GM12878 (cell line): ENCODE data around the gene MYBBP1A. TPM values are rescaled to one million over a fixed set of nuclear protein-coding genes. Genes with fewer than 3 reads are reported as not detected.

Experiments
- ATAC-seq: fragments of 200-7000 bp; cut with Tn5 transposase; 3 replicates; pipeline ENCODE4 v1.9.1; 2020; ENCODE audit warnings: mild to moderate bottlenecking, moderate library complexity
- BruUV-seq: library from RNA; stranded (reverse); fragments of 400-500 nt; replicated peaks from 2 replicates; lab custom pipeline; 2021; lab: Mats Ljungman, UMichigan
- CTCF ChIA-PET: fragments of 300-600 bp; sonication (Branson Sonifier 250); formaldehyde crosslinking; extraction: SDS; loops from one replicate; lab custom pipeline; 2021; ENCODE audit warnings: inconsistent platforms; lab: Yijun Ruan, JAX
- POLR2A ChIA-PET: fragments of 350-600 bp; formaldehyde crosslinking; extraction: SDS; loops from one replicate; lab custom pipeline; 2021; ENCODE audit warnings: inconsistent platforms; lab: Charles Lee
- RAD21 ChIA-PET: fragments of 300-600 bp; sonication (Branson Sonifier 250); formaldehyde crosslinking; loops from one replicate; lab custom pipeline; 2023; ENCODE audit warnings: antibody characterized with exemption; ENCODE audit not compliant: unreplicated experiment; lab: Charles Lee
- SMC1A ChIA-PET: fragments of 300-600 bp; sonication (Branson Sonifier 250); formaldehyde crosslinking; loops from one replicate; lab custom pipeline; 2023; ENCODE audit not compliant: unreplicated experiment, uncharacterized antibody; lab: Charles Lee
- DNase-seq: peaks from one replicate; pipeline ENCODE4 v3.0.0-alpha.2; 2011; ENCODE audit warnings: low read depth, low spot score
- FAIRE-seq: peaks from 3 replicates; lab custom pipeline; 2011; peaks lifted over from hg19 to GRCh38; lab: Jason Lieb, UNC
- H2AFZ ChIP-seq: 2 replicates; pipeline ENCODE4 v1.6.0; 2011; ENCODE audit warnings: low read depth, low read length, control low read depth; ENCODE audit not compliant: control insufficient read depth
- H3K27ac ChIP-seq: 2 replicates; pipeline ENCODE4 v1.5.1; 2011; ENCODE audit warnings: control low read depth; ENCODE audit not compliant: control insufficient read depth, insufficient read depth
- H3K27me3 ChIP-seq, 2 experiments: replicated peaks in 1 of 2; 2 replicates each; pipeline versions ENCODE4 v1.6.0 to v1.6.1; 2011; ENCODE audit warnings: low read length in 1 of 2; ENCODE audit not compliant: control insufficient read depth in 2 of 2, insufficient read depth in 2 of 2
- H3K36me3 ChIP-seq, 2 experiments: 2 replicates each; pipeline ENCODE4 v1.5.1; 2011; ENCODE audit warnings: low read length in 1 of 2; ENCODE audit not compliant: control insufficient read depth in 2 of 2, insufficient read depth in 2 of 2
- H3K4me1 ChIP-seq: 2 replicates; pipeline ENCODE4 v1.6.1; 2011; ENCODE audit warnings: mild to moderate bottlenecking, low read length, moderate library complexity, mixed read lengths; ENCODE audit not compliant: control insufficient read depth, insufficient read depth
- H3K4me2 ChIP-seq: 2 replicates; pipeline ENCODE4 v1.6.0; 2011; ENCODE audit warnings: control low read depth; ENCODE audit not compliant: control insufficient read depth, insufficient read depth
- H3K4me3 ChIP-seq: fragments of 200-600 bp; sonication (generic); 2 replicates; pipeline ENCODE4 v1.5.1; 2016
- H3K79me2 ChIP-seq: 2 replicates; pipeline ENCODE4 v1.6.0; 2011; ENCODE audit warnings: low read length; ENCODE audit not compliant: control insufficient read depth, insufficient read depth
- H3K9ac ChIP-seq: 2 replicates; pipeline ENCODE4 v1.8.0; 2011; ENCODE audit warnings: low read length, control low read depth, mixed read lengths; ENCODE audit not compliant: control insufficient read depth, insufficient read depth
- H3K9me3 ChIP-seq: replicated peaks from 3 replicates; pipeline ENCODE4 v1.5.1; 2011; ENCODE audit warnings: mild to moderate bottlenecking, low read length; ENCODE audit not compliant: control insufficient read depth, insufficient read depth
- H4K20me1 ChIP-seq: 2 replicates; pipeline ENCODE4 v1.6.0; 2011; ENCODE audit not compliant: control insufficient read depth, insufficient read depth
- BMI1 ChIP-seq: fragments of 450-650 bp; IDR thresholded peaks from 2 replicates; pipeline ENCODE4 v1.6.1; 2016; ENCODE audit warnings: mild to moderate bottlenecking, moderate library complexity, borderline replicate concordance
- CREB1 ChIP-seq: IDR thresholded peaks from 2 replicates; pipeline ENCODE4 v1.6.1; 2012; ENCODE audit warnings: low read depth, mild to moderate bottlenecking, inconsistent platforms
- E2F4 ChIP-seq: IDR thresholded peaks from 2 replicates; pipeline ENCODE4 v1.6.1; 2012; ENCODE audit warnings: low read depth, low read length, improper control_type of control experiment
- IKZF1 ChIP-seq: fragments of 450-650 bp; conservative IDR thresholded peaks from 2 replicates; pipeline ENCODE4 v1.6.1; 2017; ENCODE audit warnings: antibody characterized with exemption, mild to moderate bottlenecking
- IRF5 ChIP-seq: fragments of 450-650 bp; IDR thresholded peaks from 2 replicates; pipeline ENCODE4 v1.6.1; 2017; ENCODE audit warnings: borderline replicate concordance
- JUND ChIP-seq: IDR thresholded peaks from 2 replicates; pipeline ENCODE4 v1.6.1; 2012; ENCODE audit warnings: low read depth, mild to moderate bottlenecking, low read length, improper control_type of control experiment, moderate library complexity
- KDM1A ChIP-seq: fragments of 200-600 bp; sonication (generic); IDR thresholded peaks from 2 replicates; pipeline ENCODE4 v1.6.1; 2016; ENCODE audit warnings: borderline replicate concordance
- LARP7 ChIP-seq: fragments of 450-650 bp; IDR thresholded peaks from 2 replicates; pipeline ENCODE4 v1.6.1; 2017; ENCODE audit warnings: mild to moderate bottlenecking
- MEF2A ChIP-seq: IDR thresholded peaks from 2 replicates; pipeline ENCODE4 v1.6.1; 2011; ENCODE audit warnings: low read depth, mild to moderate bottlenecking, low read length, moderate library complexity; ENCODE audit not compliant: insufficient read depth
- PAX5 ChIP-seq: IDR thresholded peaks from 2 replicates; pipeline ENCODE4 v1.6.1; 2011; ENCODE audit warnings: low read depth, low read length, borderline replicate concordance
- PBX3 ChIP-seq: IDR thresholded peaks from 2 replicates; pipeline ENCODE4 v1.6.1; 2011; ENCODE audit warnings: mild to moderate bottlenecking, low read depth, low read length, moderate library complexity; ENCODE audit not compliant: insufficient replicate concordance
- RBBP5 ChIP-seq: fragments of 200-600 bp; sonication (generic); conservative IDR thresholded peaks from 2 replicates; pipeline ENCODE4 v1.6.1; 2016
- RELB ChIP-seq: fragments of 450-650 bp; IDR thresholded peaks from 2 replicates; pipeline ENCODE4 v1.6.1; 2017; ENCODE audit warnings: low read depth, mild to moderate bottlenecking, moderate library complexity
- SRF ChIP-seq, 2 experiments: IDR thresholded peaks; 2 replicates each; pipeline ENCODE4 v1.6.1; 2011; ENCODE audit warnings: low read depth in 2 of 2, low read length in 2 of 2, mild to moderate bottlenecking in 1 of 2, moderate library complexity in 1 of 2
- STAT1 ChIP-seq: fragments of 450-650 bp; conservative IDR thresholded peaks from 2 replicates; pipeline ENCODE4 v1.6.1; 2014; ENCODE audit warnings: antibody characterized with exemption, mild to moderate bottlenecking
- TCF7 ChIP-seq: IDR thresholded peaks from 2 replicates; pipeline ENCODE4 v1.6.1; 2014; ENCODE audit warnings: antibody characterized with exemption, borderline replicate concordance
- YY1 ChIP-seq: IDR thresholded peaks from 2 replicates; pipeline ENCODE4 v1.6.1; 2011; ENCODE audit warnings: low read depth, mild to moderate bottlenecking, low read length
- ZNF622 ChIP-seq: fragments of 450-650 bp; IDR thresholded peaks from 2 replicates; pipeline ENCODE4 v1.6.1; 2017; ENCODE audit warnings: mild to moderate bottlenecking, inconsistent platforms
- WGBS: methylation state at CpG from one replicate; pipeline ENCODE4 v1.1.6; 2016; ENCODE audit warnings: low lambda C conversion rate; ENCODE audit not compliant: insufficient replicate concordance, insufficient coverage; ENCODE audit errors: missing lambda C conversion rate; 5-methylcytosine and 5-hydroxymethylcytosine counted together
- in situ Hi-C: fragments of 300-500 bp; cut with MboI; formaldehyde crosslinking; loops from 9 replicates; pipeline ENCODE4 v1.14.3; 2018; ENCODE audit warnings: mixed read lengths
- intact Hi-C: fragments of 100-400 bp; cut with micrococcal nuclease; formaldehyde crosslinking; loops from one replicate; pipeline ENCODE4 v1.14.2; 2022; ENCODE audit not compliant: unreplicated experiment
- polyA plus RNA-seq, 11 experiments: library from polyadenylated mRNA; depleted of rRNA in 4 of 11; unstranded in 6 of 11; stranded (reverse) in 5 of 11; fragments of >200 nt; fragmentation: Nextera tagmentation in 4 of 11; fragmentation: Illumina TruSeq in 1 of 11; extraction: Ambion mirVana in 4 of 11; extraction: Trizol in 1 of 11; gene quantifications; 1 replicate in 1 of 11; 2 replicates in 10 of 11; pipeline versions ENCODE4 v1.2.1 to v1.2.3, GENCODE V29; 2011 to 2016; ENCODE audit warnings: inconsistent platforms in 2 of 11, missing spikeins in 2 of 11, low read depth in 1 of 11
- total RNA-seq, 4 experiments: library from RNA; depleted of rRNA in 3 of 4; stranded (reverse); fragments of >200 nt in 3 of 4; fragmentation: Illumina TruSeq in 1 of 4; extraction: Trizol in 1 of 4; gene quantifications; 2 replicates each; pipeline versions ENCODE4 v1.2.1 to v1.2.3, GENCODE V29; 2013 to 2021

Gene MYBBP1A
- total and polyA plus RNA-seq, 10 of the 15 experiments (the other 5 are each of a cell fraction or from before 2014, with no cell fraction given): 2.5 to 121 (median 71.6) TPM

GRCh38 chr17:4547118-4547906 is 7.9 kb downstream of the MYBBP1A start:
- H3K9me3 ChIP-seq: no peaks in the 10 kb centered on the region
- no peaks in the 10 kb centered on the region for H3K79me2 ChIP-seq
- no peaks in the 10 kb centered on the region for H3K27me3 ChIP-seq
- RAD21 ChIA-PET: no interaction called here
- intact Hi-C loops: no loop called here
- no peaks in the 10 kb centered on the region; the same call in none of the 2 replicates for H4K20me1 ChIP-seq
- no peak for ATAC-seq
- H3K9ac ChIP-seq: no peak overlapping the region
- no peak overlapping the region for H3K27ac ChIP-seq
- in situ Hi-C loops: no loop called here
- FAIRE-seq: no peak
- TF ChIP-seq STAT1: no peak
- no peak for TF ChIP-seq IKZF1
- no peak for TF ChIP-seq SRF (IDR thresholded peaks at IDR 0.05; ENCODE audit: low read depth in 2 of 2, low read length in 2 of 2)
- no peak for TF ChIP-seq IRF5
- TF ChIP-seq KDM1A: no peak
- no peak for TF ChIP-seq ZNF622
- no peak for TF ChIP-seq CREB1
- TF ChIP-seq TCF7: no peak
- no peak for TF ChIP-seq JUND
- TF ChIP-seq MEF2A: no peak
- no peak for TF ChIP-seq BMI1
- TF ChIP-seq PBX3: no peak
- no peak for TF ChIP-seq PAX5
- no peak for TF ChIP-seq RELB
- no peak for TF ChIP-seq E2F4
- TF ChIP-seq LARP7: no peak
- TF ChIP-seq YY1: no peak
- TF ChIP-seq RBBP5: no peak
- BruUV-seq: no TSS peak
- H3K4me3 ChIP-seq: no peak overlapping the region
- POLR2A ChIA-PET: no interaction called here
- WGBS: 90% methylated on average over 17 of the region's 17 CpGs
- no peak overlapping the region for H2AFZ ChIP-seq
- DNase-seq: no peak
- H3K4me2 ChIP-seq: no peak overlapping the region
- no peaks in the 10 kb centered on the region for H3K4me1 ChIP-seq
- CTCF ChIA-PET: no interaction called here
- SMC1A ChIA-PET: no interaction called here
- H3K36me3 ChIP-seq: peaks cover 28 to 55% of the 10 kb centered on the region in 2 experiments
